Ovary (tissue), 9 donors: ENCODE data around the gene PMEPA1. TPM values are rescaled to one million over a fixed set of nuclear protein-coding genes. Genes with fewer than 3 reads are reported as not detected.

Experiments
- DNase-seq, 5 donors: peaks; one replicate each; pipeline ENCODE4 v3.0.0-alpha.2; 2019 to 2020
- H3K27ac ChIP-seq, 2 donors: fragments of 200-600 bp; one replicate each; pipeline versions ENCODE4 v1.5.1 to v1.8.0; 2019 to 2022
- H3K27me3 ChIP-seq: fragments of 200-600 bp; one replicate; pipeline ENCODE4 v1.8.0; 2022
- H3K36me3 ChIP-seq: fragments of 200-600 bp; sonication (generic); one replicate; pipeline ENCODE4 v1.5.1; 2019
- H3K4me1 ChIP-seq: one replicate; pipeline ENCODE4 v1.8.1; 2013; ENCODE audit warnings: mild to moderate bottlenecking, moderate library complexity; ENCODE audit not compliant: insufficient read depth
- H3K4me3 ChIP-seq: fragments of 200-600 bp; sonication (generic); one replicate; pipeline ENCODE4 v1.5.1; 2017
- H3K9me3 ChIP-seq, 2 donors: fragments of 200-600 bp in 1 of 2; sonication (generic) in 1 of 2; one replicate each; pipeline versions ENCODE4 v1.5.1 to v1.8.1; 2013 to 2019; ENCODE audit warnings: mild to moderate bottlenecking in 1 of 2, moderate library complexity in 1 of 2
- CTCF ChIP-seq, 3 donors: fragments of 450-650 bp in 2 of 3; fragments of 200-600 bp in 1 of 3; IDR thresholded peaks; one replicate each; pipeline versions ENCODE4 v1.5.1 to v1.8.0; 2016 to 2022; ENCODE audit warnings: antibody characterized with exemption in 3 of 3, mild to moderate bottlenecking in 1 of 3
- EP300 ChIP-seq: sonication (generic); formaldehyde crosslinking; IDR thresholded peaks from one replicate; pipeline ENCODE4 v1.6.1; 2017; ENCODE audit warnings: antibody characterized with exemption
- POLR2A ChIP-seq: fragments of 450-650 bp; IDR thresholded peaks from one replicate; pipeline ENCODE4 v1.6.1; 2017; ENCODE audit warnings: antibody characterized with exemption, mild to moderate bottlenecking, moderate library complexity
- WGBS, 3 donors: extraction: QIAGEN DNeasy Blood & Tissue Kit in 1 of 3; methylation state at CpG; one replicate each; pipeline versions ENCODE4 v1.1.5 to v1.1.7; 2013 to 2017; 5-methylcytosine and 5-hydroxymethylcytosine counted together
- intact Hi-C, 4 donors: fragments of 100-400 bp; cut with DNase I; formaldehyde crosslinking; loops; one replicate each; pipeline versions ENCODE4 v1.11.0 to v1.15.1; 2022 to 2023
- polyA plus RNA-seq, 2 donors: library from polyadenylated mRNA; stranded (reverse); fragments of 200-250 nt in 1 of 2; fragments of 350-450 nt in 1 of 2; fragmentation: Illumina TruSeq in 1 of 2; extraction: RNeasy Lipid Tissue Mini Kit (QIAGEN cat#74804) in 1 of 2; gene quantifications; one replicate each; pipeline ENCODE4 v1.2.3, GENCODE V29; 2013 to 2014
- total RNA-seq, 7 donors: library from RNA; depleted of rRNA in 2 of 7; stranded (reverse); fragments of >200 nt in 2 of 7; fragmentation: NEBNext Ultra II Directional in 3 of 7; extraction: Animal tissue kit (Norgen Biotek cat#: 25700) in 3 of 7; gene quantifications; one replicate each; pipeline versions ENCODE4 v1.1.0 to v1.2.4, GENCODE V29; 2016 to 2023
- donor health status: DM: no; HTN: no; CAD: no; lungs with moderate emphysema.
- donor health status: DM: no; HTN: no; CAD: no.
- donor health status: Bipolar disorder and iron deficiency.
- donor health status: DM: yes; HTN: yes; CAD: no.
- donor health status: DM: no; HTN: no; CAD: no.
- donor health status: DM: yes; HTN: yes; CAD: no.

PMEPA1 gene
- total and polyA plus RNA-seq, 9 donors = 2.7 to 73.4 (median 17.6) TPM

GRCh38 chr20:57698867-57699275 lies 10.9 kb downstream of the PMEPA1 start:
- WGBS, 3 donors = 68 to 79% (median 74%) methylated on average over 7 of the region's 7 CpGs
- no peaks in the 10 kb centered on the region for H3K27me3 ChIP-seq
- H3K36me3 ChIP-seq = no peaks in the 10 kb centered on the region
- peaks cover 4% of the 10 kb centered on the region for H3K4me1 ChIP-seq
- intact Hi-C loops = no loop called here
- no peaks in the 10 kb centered on the region for H3K9me3 ChIP-seq
- no peak for DNase-seq
- no peak for TF ChIP-seq EP300
- TF ChIP-seq POLR2A = no peak
- TF ChIP-seq CTCF (IDR thresholded peaks at IDR 0.05) = no peak
- H3K4me3 ChIP-seq = no peak overlapping the region
- no peak overlapping the region for H3K27ac ChIP-seq

GRCh38 chr20:57698116-57698866 lies 11.5 kb downstream of the PMEPA1 start:
- TF ChIP-seq CTCF (IDR thresholded peaks at IDR 0.05) (no peak), EP300 (no peak), POLR2A (no peak)
- Histone ChIP-seq H3K36me3 (no peaks in the 10 kb centered on the region), H3K4me3 (no peak overlapping the region), H3K4me1 (peaks cover 6% of the 10 kb centered on the region), H3K27ac (no peak overlapping the region), H3K9me3 (no peaks in the 10 kb centered on the region), H3K27me3 (no peaks in the 10 kb centered on the region)
- WGBS, 3 donors = 69 to 78% (median 71%) methylated on average over 17 of the region's 17 CpGs
- intact Hi-C loops = no loop called here
- DNase-seq = no peak

GRCh38 chr20:57697543-57697942 lies 12.3 kb downstream of the PMEPA1 start:
- Histone ChIP-seq H3K36me3 (no peaks in the 10 kb centered on the region), H3K4me3 (no peak overlapping the region), H3K27ac (no peak overlapping the region), H3K27me3 (no peaks in the 10 kb centered on the region), H3K9me3 (no peaks in the 10 kb centered on the region), H3K4me1 (peaks cover 11% of the 10 kb centered on the region)
- TF ChIP-seq CTCF (IDR thresholded peaks at IDR 0.05) (no peak), EP300 (no peak), POLR2A (no peak)
- 62 to 64% (median 64%) methylated on average over 7 of the region's 7 CpGs for WGBS, 3 donors
- DNase-seq = no peak
- intact Hi-C loops = no loop called here

GRCh38 chr20:57696401-57696961 lies 13.3 kb downstream of the PMEPA1 start:
- peaks cover 11% of the 10 kb centered on the region for H3K4me1 ChIP-seq
- H3K36me3 ChIP-seq = no peaks in the 10 kb centered on the region
- no peaks in the 10 kb centered on the region for H3K27me3 ChIP-seq
- DNase-seq = no peak
- TF ChIP-seq CTCF (IDR thresholded peaks at IDR 0.05) (no peak), EP300 (no peak), POLR2A (no peak)
- no peak overlapping the region for H3K4me3 ChIP-seq
- no peaks in the 10 kb centered on the region for H3K9me3 ChIP-seq
- 92 to 95% (median 94%) methylated on average over 12 of the region's 12 CpGs for WGBS, 3 donors
- intact Hi-C loops = no loop called here
- H3K27ac ChIP-seq = no peak overlapping the region
